Measurements from ENCODE around the gene OR4E1.

GRCh38 chr14:21673718-21674117, at the start of gene OR4E1:
- TF ChIP-seq CTCF (conservative IDR thresholded peaks at IDR 0.05; ENCODE audit: low read depth, low read length) = no peak
- no peak for TF ChIP-seq EZH2 (IDR thresholded peaks at IDR 0.05; ENCODE audit: low read length, unreplicated experiment)

Data from PC-3 (cell line).